GM12872 (cell line): ENCODE results near the gene MCM5.

ENCODE experiments used
- CTCF ChIP-seq: IDR thresholded peaks from 3 replicates; pipeline ENCODE4 v1.5.1; 2011; ENCODE audit warnings: low read depth, mild to moderate bottlenecking, low read length, moderate library complexity; ENCODE audit not compliant: insufficient read depth

MCM5 gene

GRCh38 chr22:35380537-35381423, 19.2 kb upstream of the MCM5 start, which contains the start of gene HMOX1:
Gene HMOX1 (plus strand): TSS chr22:35381096. CDS start chr22:35381174, 78 bp downstream.
- TF ChIP-seq CTCF: 0 out of 3 replicates have a peak, but pooled peaks have one; percentile 4

DNA sequence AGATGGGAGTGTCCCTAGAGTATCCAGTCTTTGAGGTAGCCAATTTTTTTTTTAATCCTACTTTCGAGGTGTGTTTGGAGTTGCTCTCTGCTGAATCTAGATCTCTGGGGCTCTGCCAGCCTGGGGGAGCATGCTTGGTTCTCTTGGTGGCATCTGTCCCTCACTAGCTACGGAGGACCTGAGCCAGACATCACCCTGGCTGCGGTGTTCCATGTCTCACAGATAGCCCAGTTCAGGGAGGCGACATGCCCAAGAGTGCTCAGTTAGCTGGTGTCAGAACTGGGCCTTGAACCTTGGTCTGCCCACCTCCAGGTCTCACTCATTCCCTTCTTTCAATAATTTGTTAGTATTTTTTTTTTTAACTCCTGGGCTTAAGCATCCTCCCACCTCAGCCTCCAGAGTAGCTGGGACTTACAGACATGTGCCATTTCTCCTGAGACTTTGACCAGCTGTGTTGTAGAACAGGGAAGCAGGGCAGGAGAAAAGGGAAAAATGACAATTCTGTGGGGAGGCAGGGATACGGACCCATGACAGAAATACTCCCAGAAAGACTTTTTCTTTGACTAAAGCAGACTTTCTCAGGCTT, 18.4 kb upstream of the MCM5 start:
- TF ChIP-seq CTCF: no peak

DNA sequence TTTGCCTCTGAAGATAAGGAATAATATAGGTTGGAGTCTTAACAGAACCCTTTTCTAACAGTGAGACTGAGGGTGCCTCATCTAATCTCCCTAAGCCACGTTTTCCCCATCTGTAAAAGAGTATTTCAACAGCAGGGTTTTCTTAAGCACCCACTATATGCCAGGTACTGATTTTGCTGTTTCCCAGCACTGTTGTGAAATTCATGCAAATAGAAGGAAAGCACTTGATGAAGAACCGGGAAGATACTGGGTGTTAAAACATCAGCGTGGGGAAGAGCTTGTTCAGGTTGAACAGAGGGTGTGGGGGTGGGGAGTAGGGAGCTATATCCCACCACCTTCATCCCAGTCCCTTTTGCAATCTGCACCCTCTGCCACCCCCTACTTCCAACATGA, 16.3 kb upstream of the MCM5 start:
- TF ChIP-seq CTCF: no peak

DNA sequence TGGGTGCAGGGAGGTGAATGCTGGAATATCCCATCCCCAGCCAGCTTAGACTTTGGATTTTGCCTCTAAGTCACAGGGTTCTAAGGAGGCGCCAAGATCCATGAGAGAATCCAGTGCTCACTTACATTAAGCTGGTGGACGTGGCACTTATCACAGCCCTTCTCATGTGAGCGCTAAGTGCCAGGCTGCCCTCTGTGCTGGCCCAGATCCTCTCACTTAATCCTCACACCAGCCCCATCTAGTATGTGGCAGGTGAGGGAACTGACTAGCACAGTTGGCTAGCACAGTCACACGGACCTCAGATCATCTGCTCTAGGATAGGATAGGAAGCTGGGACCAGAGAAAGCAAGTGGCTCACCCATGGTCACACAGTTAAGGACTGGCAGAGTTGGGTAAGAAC, 15.4 kb upstream of the MCM5 start:
- TF ChIP-seq CTCF: no peak

- no peak for TF ChIP-seq CTCF
Observed at GRCh38 chr22:35384975-35385588, 14.9 kb upstream of the MCM5 start.

DNA sequence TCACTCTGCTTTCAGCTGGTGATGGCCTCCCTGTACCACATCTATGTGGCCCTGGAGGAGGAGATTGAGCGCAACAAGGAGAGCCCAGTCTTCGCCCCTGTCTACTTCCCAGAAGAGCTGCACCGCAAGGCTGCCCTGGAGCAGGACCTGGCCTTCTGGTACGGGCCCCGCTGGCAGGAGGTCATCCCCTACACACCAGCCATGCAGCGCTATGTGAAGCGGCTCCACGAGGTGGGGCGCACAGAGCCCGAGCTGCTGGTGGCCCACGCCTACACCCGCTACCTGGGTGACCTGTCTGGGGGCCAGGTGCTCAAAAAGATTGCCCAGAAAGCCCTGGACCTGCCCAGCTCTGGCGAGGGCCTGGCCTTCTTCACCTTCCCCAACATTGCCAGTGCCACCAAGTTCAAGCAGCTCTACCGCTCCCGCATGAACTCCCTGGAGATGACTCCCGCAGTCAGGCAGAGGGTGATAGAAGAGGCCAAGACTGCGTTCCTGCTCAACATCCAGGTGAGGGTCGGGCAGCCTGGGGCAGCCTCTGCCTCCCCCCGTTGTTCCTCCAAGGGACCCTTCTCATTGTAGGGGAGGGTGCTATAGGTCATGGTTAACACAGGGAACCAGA, 13.2 kb upstream of the MCM5 start:
- TF ChIP-seq CTCF: no peak

- TF ChIP-seq CTCF: no peak
Observed at GRCh38 chr22:35390933-35391332, 9.0 kb upstream of the MCM5 start.
